NK-92 treated with Interleukin-12 subunit alpha and Interleukin-12 subunit beta, amount 100 ng/mL, for 24 hours (cell line): ENCODE measurements around the gene MZT2B.
A peak's percentile ranks its signal among the peaks of the same experiment; 100 is the strongest.
"Not testable (repeated sequence)": the region's sequence is repeated elsewhere in the genome, so short reads cannot be mapped to it uniquely, and the experiment has no call there.

ENCODE experiments used
- DNase-seq: peaks from one replicate; lab custom pipeline; 2025; lab: John Stamatoyannopoulos, UW

Gene MZT2B

GRCh38 chr2:130152816-130153595 lies 29.1 kb upstream of the MZT2B start:
- no peak for DNase-seq

GRCh38 chr2:130153721-130154422 lies 28.2 kb upstream of the MZT2B start:
- not testable (repeated sequence) for DNase-seq

- DNase-seq, result not testable (repeated sequence)
These were observed 27.7 kb upstream of the MZT2B start for GRCh38 chr2:130154423-130154770.

GRCh38 chr2:130154773-130155765 lies 27.0 kb upstream of the MZT2B start:
- no peak for DNase-seq

GRCh38 chr2:130155956-130156623 lies 26.0 kb upstream of the MZT2B start:
- DNase-seq, result peak; percentile 18

GRCh38 chr2:130156624-130157004 lies 25.4 kb upstream of the MZT2B start:
- no peak for DNase-seq

GRCh38 chr2:130157354-130157753 lies 24.7 kb upstream of the MZT2B start:
- not testable (repeated sequence) for DNase-seq

- not testable (repeated sequence) for DNase-seq
These were observed 24.1 kb upstream of the MZT2B start for GRCh38 chr2:130157825-130158514.

GRCh38 chr2:130158631-130159030 lies 23.4 kb upstream of the MZT2B start:
- no peak for DNase-seq

- DNase-seq, result not testable (repeated sequence)
These were observed 22.7 kb upstream of the MZT2B start for GRCh38 chr2:130159376-130159775.

- no peak for DNase-seq
These were observed 21.9 kb upstream of the MZT2B start for GRCh38 chr2:130160131-130160530.

GRCh38 chr2:130160838-130161705 lies 21.0 kb upstream of the MZT2B start:
- not testable (repeated sequence) for DNase-seq

GRCh38 chr2:130162486-130162885 lies 19.6 kb upstream of the MZT2B start:
- DNase-seq, result not testable (repeated sequence)

GRCh38 chr2:130162968-130163367 lies 19.1 kb upstream of the MZT2B start:
- DNase-seq, result no peak

- no peak for DNase-seq
These were observed 16.6 kb upstream of the MZT2B start for GRCh38 chr2:130165293-130166016.

- not testable (repeated sequence) for DNase-seq
These were observed 15.5 kb upstream of the MZT2B start for GRCh38 chr2:130166611-130167010.

GRCh38 chr2:130169163-130169562 lies 12.9 kb upstream of the MZT2B start:
- not testable (repeated sequence) for DNase-seq

- no peak for DNase-seq
These were observed 12.2 kb upstream of the MZT2B start for GRCh38 chr2:130169896-130170295.

GRCh38 chr2:130174866-130175265 lies 7.2 kb upstream of the MZT2B start:
- not testable (repeated sequence) for DNase-seq
